ENCODE measurements around the gene CRY2. TPM values are rescaled to one million over a fixed set of nuclear protein-coding genes. Genes with fewer than 3 reads are reported as not detected.
A peak's percentile ranks its signal among the peaks of the same experiment; 100 is the strongest.

The CRY2 gene
- total and polyA plus RNA-seq, 2 experiments from 2014 or later, result 28.3 to 50.5 TPM

- no peak overlapping the region for H3K27ac ChIP-seq
- no peaks in the 10 kb centered on the region for H3K9me3 ChIP-seq (ENCODE audit: low read depth)
- no peak for DNase-seq (ENCODE audit: low read depth in 1 of 2, low spot score in 1 of 2)
- no peaks in the 10 kb centered on the region for H3K4me1 ChIP-seq (ENCODE audit: low read depth)
- H3K27me3 ChIP-seq, result no peaks in the 10 kb centered on the region
- peaks cover 20% of the 10 kb centered on the region for H3K36me3 ChIP-seq
- TF ChIP-seq, protein P1, sequence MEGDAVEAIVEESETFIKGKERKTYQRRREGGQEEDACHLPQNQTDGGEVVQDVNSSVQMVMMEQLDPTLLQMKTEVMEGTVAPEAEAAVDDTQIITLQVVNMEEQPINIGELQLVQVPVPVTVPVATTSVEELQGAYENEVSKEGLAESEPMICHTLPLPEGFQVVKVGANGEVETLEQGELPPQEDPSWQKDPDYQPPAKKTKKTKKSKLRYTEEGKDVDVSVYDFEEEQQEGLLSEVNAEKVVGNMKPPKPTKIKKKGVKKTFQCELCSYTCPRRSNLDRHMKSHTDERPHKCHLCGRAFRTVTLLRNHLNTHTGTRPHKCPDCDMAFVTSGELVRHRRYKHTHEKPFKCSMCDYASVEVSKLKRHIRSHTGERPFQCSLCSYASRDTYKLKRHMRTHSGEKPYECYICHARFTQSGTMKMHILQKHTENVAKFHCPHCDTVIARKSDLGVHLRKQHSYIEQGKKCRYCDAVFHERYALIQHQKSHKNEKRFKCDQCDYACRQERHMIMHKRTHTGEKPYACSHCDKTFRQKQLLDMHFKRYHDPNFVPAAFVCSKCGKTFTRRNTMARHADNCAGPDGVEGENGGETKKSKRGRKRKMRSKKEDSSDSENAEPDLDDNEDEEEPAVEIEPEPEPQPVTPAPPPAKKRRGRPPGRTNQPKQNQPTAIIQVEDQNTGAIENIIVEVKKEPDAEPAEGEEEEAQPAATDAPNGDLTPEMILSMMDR (IDR thresholded peaks at IDR 0.05; ENCODE audit: low read depth, low read length), result no peak
- no peak overlapping the region for H3K4me3 ChIP-seq
These were observed 30.6 kb downstream of the CRY2 start for GRCh38 chr11:45877845-45878244.

- no peaks in the 10 kb centered on the region for H3K27me3 ChIP-seq
- TF ChIP-seq, protein P1 (IDR thresholded peaks at IDR 0.05; ENCODE audit: low read depth, low read length), result no peak
- H3K27ac ChIP-seq, result no peak overlapping the region
- H3K4me1 ChIP-seq (ENCODE audit: low read depth), result no peaks in the 10 kb centered on the region
- DNase-seq (ENCODE audit: low read depth in 1 of 2, low spot score in 1 of 2), result no peak
- H3K4me3 ChIP-seq, result no peak overlapping the region
- peaks cover 13% of the 10 kb centered on the region for H3K36me3 ChIP-seq
- H3K9me3 ChIP-seq (ENCODE audit: low read depth), result no peaks in the 10 kb centered on the region
These were observed 32.8 kb downstream of the CRY2 start for GRCh38 chr11:45879803-45880686.

DNA sequence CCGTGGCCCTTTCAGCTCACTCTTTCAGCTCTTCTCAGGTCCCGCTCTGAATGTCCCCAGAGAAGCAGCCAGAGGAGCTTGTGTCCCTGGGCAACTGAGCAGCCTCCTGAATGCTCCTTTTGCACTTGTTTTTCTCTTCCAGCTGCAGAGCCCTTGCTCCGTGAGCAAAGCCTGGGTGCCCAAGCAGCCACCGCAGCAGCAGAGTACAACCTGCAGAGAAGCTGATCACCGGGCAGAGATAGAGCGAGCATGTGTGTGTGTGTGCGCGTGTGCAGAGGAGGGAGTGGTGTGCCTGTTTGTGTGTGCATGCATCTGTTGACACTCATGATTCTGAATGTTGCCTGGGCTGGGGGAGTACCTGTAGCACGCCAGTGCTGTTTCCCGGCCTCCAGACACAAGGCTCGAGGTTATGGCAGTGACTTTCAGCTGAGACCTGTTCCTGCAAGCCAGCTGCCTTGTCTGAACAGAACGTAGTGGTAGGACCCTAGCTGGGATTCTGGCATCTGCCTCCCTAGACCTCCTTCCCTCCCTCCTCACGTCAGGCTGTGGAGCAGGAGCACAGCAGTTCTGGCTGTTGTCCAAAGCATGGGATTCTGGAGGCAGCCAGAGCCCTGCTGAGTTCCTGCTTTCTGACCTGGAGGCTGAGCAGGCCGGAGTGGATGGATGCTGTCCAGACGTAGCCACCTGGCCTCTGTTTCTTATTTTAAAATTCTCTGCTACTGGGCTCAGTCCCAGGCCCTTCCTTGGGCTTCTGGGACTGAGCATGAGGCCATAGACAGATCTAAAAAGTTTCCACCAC lies 33.7 kb downstream of the CRY2 start:
- H3K27ac ChIP-seq, result no peak overlapping the region
- no peaks in the 10 kb centered on the region for H3K9me3 ChIP-seq (ENCODE audit: low read depth)
- TF ChIP-seq, protein P1 (IDR thresholded peaks at IDR 0.05; ENCODE audit: low read depth, low read length), result no peak

GRCh38 chr11:45881708-45882368 lies 34.6 kb downstream of the CRY2 start:
- no peak overlapping the region for H3K27ac ChIP-seq
- DNase-seq (ENCODE audit: low read depth in 1 of 2, low spot score in 1 of 2), result peak in 1 of 2 donors; percentile 14

More for the DNA sequence above, 33.7 kb downstream of the CRY2 start:
- Histone ChIP-seq H3K27me3 (peaks cover 4% of the 10 kb centered on the region), H3K4me1 (ENCODE audit: low read depth) (no peaks in the 10 kb centered on the region), H3K36me3 (peaks cover 13% of the 10 kb centered on the region), H3K4me3 (no peak overlapping the region)
- DNase-seq (ENCODE audit: low read depth in 1 of 2, low spot score in 1 of 2), result peak in 1 of 2 donors; percentile 35

More at GRCh38 chr11:45881708-45882368, 34.6 kb downstream of the CRY2 start:
- Histone ChIP-seq H3K27me3 (peaks cover 13% of the 10 kb centered on the region), H3K4me3 (no peak overlapping the region), H3K4me1 (ENCODE audit: low read depth) (no peaks in the 10 kb centered on the region), H3K9me3 (ENCODE audit: low read depth) (no peaks in the 10 kb centered on the region), H3K36me3 (peaks cover 13% of the 10 kb centered on the region)
- TF ChIP-seq, protein P1 (IDR thresholded peaks at IDR 0.05; ENCODE audit: low read depth, low read length), result no peak
